Gastroesophageal sphincter (tissue), 3 donors: ENCODE data around the gene RNF4.

Source experiments
- EP300 ChIP-seq: sonication (generic); formaldehyde crosslinking; IDR thresholded peaks from one replicate; pipeline ENCODE4 v1.6.1; 2017; ENCODE audit warnings: antibody characterized with exemption, mild to moderate bottlenecking
- POLR2AphosphoS5 ChIP-seq: sonication (generic); formaldehyde crosslinking; IDR thresholded peaks from one replicate; pipeline ENCODE4 v1.6.1; 2017; ENCODE audit warnings: antibody characterized with exemption
- TF ChIP-seq, protein P1 (sequence below), 4 experiments: fragments of 200-600 bp in 2 of 4; fragments of 450-650 bp in 2 of 4; sonication (generic) in 1 of 4; IDR thresholded peaks; one replicate each; pipeline ENCODE4 v1.5.1; 2017 to 2019; ENCODE audit warnings: antibody characterized with exemption in 4 of 4, mild to moderate bottlenecking in 2 of 4, moderate library complexity in 2 of 4

DNA sequence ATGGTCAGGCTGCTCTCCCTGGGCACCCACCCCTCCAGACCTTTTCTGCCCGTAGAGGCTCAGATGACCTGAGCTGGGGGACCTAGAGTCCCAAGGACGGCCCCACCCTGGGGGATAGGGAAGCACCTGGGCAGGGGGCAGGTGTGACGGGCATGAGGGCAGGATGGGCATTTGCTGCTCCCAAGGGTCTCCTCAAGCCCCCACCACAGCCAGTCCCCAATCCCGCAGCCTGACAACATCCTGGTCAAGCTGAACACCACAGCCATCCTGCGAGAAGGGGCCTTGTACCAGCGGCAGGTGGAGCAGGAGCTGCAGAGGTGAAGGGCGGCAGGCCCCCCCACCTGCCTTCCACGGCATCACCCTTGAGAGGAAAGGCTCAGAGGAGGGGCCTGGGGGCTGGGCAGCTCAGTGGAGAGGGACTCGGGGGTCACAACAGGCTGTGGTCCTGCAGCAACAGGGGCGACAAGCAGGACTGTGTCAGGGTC, 17.8 kb upstream of the RNF4 start:
- no peak for TF ChIP-seq POLR2AphosphoS5
- TF ChIP-seq, protein P1, sequence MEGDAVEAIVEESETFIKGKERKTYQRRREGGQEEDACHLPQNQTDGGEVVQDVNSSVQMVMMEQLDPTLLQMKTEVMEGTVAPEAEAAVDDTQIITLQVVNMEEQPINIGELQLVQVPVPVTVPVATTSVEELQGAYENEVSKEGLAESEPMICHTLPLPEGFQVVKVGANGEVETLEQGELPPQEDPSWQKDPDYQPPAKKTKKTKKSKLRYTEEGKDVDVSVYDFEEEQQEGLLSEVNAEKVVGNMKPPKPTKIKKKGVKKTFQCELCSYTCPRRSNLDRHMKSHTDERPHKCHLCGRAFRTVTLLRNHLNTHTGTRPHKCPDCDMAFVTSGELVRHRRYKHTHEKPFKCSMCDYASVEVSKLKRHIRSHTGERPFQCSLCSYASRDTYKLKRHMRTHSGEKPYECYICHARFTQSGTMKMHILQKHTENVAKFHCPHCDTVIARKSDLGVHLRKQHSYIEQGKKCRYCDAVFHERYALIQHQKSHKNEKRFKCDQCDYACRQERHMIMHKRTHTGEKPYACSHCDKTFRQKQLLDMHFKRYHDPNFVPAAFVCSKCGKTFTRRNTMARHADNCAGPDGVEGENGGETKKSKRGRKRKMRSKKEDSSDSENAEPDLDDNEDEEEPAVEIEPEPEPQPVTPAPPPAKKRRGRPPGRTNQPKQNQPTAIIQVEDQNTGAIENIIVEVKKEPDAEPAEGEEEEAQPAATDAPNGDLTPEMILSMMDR (IDR thresholded peaks at IDR 0.05) = no peak
- TF ChIP-seq EP300 = no peak
